8988T (cell line): ENCODE results near the gene DBN1.
A peak's percentile ranks its signal among the peaks of the same experiment; 100 is the strongest.

ENCODE experiments used
- DNase-seq: peaks from one replicate; pipeline ENCODE4 v3.0.0; 2011

Gene DBN1

DNA sequence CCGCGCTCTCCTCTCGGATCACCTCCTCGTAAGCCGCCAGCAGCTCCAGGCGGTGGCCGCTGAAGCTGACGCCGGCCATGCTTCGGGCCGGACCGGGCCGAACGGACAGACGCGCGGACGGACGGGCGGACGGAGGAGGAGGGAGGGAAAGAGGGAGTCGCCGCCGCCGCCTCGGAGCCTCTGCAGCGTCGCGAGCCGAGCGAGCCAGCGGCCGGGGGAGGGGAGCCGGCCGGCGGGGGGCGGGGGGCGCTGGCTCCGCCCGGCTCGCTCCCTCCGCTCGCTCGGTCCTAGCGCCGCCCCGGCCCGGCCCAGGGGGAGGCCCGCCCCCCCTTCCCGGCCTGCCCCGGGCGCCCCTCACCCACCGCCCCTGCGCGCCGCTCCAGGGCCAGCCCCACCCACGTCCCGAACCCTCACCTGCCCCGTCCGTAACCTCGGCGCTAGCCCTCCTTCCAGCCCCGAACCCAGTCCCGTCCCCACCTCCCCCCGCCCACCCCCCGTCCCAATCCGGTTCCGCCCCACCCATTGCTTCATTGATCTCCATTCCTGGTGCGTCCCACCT lies at the start of gene DBN1:
TSS of gene DBN1 (minus strand) at position 192 of the 559 bp plus-strand sequence. CDS start at position 79, 113 bp downstream.
- peak; percentile 97 for DNase-seq

GRCh38 chr5:177520916-177521513 lies 47.6 kb upstream of the DBN1 start:
- DNase-seq, result no peak

GRCh38 chr5:177520271-177520670 lies 46.8 kb upstream of the DBN1 start:
- no peak for DNase-seq

DNA sequence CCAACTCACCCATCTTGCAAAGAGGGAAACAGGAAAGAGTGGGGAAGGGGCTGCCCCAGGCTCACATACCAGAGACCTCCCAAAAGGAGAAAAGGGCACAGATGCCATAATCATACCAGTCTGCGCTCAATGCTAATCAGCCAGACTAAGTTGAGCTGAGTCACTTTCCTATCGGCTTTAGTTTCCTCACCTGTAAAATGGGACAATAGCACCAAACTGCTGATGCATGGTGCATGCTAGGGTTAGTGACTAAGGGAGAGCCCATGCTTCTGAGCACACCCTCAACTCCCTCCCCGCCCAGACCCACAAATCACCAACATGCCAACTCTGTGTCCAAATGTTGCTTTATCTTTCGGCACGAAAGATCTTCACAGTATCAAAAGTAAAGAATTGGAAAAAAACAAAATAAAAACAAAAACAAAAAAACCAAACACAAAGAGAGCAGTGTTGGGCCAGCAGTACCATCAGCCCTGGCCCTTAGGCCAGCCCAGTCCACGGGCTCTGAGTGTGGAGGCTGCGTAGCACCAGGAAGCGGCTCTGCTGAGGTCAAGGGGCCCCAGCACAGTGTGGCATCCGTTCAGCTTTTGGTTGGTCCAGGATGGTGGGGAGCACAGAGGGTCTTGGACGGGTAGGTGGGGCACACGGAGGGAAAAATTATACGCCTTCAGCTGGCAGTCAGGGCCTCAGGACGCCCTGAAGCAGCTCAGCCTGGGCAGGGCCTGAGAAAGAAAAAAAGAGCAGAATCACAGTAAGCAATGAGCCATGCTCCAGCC lies 46.2 kb upstream of the DBN1 start:
- no peak for DNase-seq

- DNase-seq, result peak; percentile 99
These were observed 43.5 kb upstream of the DBN1 start, which contains the start of gene DDX41 for GRCh38 chr5:177516601-177517568. Gene DDX41 (minus strand): TSS chr5:177516961. CDS start chr5:177516945, 16 bp downstream.

GRCh38 chr5:177515580-177515979 lies 42.1 kb upstream of the DBN1 start:
- no peak for DNase-seq

GRCh38 chr5:177514541-177514940 lies 41.1 kb upstream of the DBN1 start:
- no peak for DNase-seq

GRCh38 chr5:177513500-177513899 lies 40.1 kb upstream of the DBN1 start:
- no peak for DNase-seq

DNA sequence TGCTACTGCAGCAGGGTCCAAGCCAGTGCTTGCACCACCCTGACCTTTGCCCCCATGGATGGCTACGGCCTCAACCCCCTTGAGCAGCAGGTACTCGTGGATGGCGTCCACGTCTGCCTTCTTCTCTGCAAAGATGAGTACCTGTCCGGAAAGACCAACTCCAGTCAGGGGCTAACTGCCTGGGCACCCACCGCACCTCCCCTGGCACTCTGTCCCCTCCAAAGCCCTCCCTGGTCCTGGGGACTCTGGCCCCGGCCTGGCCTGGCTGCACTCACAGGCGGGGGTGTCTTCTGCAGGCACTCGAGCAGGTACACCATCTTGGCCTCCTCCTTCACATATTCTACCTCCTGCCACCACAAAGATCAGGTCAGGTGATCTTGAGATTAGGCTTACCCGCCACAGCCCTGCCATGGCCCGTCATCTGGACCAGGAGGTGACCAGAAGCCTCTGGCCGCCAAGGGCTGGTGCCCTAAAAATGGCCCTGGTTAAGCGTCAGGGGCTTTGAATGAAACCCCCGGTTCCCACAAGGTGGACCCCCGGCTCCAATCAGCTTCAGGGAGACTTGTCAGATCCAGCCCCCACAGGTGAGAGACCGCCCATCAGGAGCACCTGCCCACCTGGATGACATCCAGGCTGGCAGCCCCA lies 39.4 kb upstream of the DBN1 start:
- DNase-seq, result no peak

GRCh38 chr5:177511796-177512675 lies 38.6 kb upstream of the DBN1 start:
- DNase-seq, result no peak

DNA sequence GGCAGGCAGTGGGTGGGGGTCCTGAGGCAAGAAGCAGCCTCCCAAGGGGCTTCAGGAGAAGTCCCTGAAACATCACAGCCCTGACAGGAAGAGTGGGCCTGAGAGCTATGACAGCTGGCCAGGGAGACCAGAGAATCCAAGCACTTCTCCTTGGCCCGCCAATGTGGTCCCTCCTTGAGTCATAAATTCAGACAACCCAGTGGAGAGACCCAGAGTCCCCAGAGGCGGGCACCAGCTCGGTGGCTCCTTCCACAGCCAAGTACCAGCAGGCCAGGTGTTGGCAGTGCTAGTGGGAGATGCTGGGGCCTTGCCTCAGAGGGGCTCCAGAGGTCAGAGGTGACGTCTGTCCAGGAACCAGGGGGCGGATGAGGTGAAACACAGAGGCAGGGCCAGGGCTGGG lies 37.7 kb upstream of the DBN1 start:
- no peak for DNase-seq

DNA sequence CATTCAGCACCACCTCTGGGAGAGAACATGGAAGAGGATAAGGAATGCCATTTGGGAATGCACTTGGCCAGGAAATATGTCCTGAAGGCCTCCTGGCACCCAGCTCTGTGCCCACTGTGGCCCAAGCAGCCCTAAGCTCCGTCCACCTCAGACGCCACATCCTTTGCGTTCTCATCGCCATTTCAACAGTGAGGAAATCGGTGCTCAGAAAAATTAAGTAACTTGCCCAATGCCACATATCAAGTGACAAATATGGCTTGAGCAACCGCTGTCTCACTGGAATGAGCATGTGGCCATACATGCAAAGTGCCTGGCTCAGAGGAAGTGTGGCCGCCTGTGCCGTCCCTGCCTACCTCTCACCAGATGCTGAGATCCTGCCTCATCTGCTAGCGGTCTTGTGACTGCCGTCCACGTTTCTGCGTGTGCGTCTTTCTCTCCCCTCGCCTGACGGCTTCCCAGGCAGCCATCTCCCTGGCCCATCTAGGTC lies 37.2 kb upstream of the DBN1 start:
- no peak for DNase-seq

DNA sequence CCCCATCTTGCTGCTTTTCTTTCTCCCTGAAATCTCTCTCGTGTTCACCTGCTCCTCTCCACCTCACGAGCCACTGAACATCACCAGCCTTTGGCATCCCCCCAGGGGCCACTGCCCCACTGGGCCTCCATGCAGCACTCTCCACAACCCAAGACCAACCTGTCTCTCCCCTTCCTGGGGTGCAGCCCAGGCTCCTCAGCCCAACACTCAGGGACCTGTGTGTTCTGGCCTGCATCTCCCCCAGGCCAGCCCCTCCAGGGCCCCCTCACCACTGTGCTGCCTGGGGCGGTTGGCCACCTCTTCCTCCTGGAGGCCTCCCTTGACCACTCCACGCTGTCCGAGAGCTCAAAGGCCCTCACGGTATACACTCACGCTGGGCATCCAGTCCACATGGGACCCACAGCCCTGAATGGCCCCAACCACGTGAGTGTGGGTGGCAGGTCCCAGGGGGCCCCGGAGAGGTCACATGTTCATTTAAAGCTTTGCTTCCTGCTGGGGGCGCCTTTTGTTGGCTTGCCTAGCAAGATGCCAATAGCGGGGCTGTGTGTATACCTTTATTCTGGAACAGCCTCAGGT lies 36.6 kb upstream of the DBN1 start:
- DNase-seq, result no peak

GRCh38 chr5:177509381-177509951 lies 36.0 kb upstream of the DBN1 start, which contains the start of gene DOK3:
Gene DOK3 (minus strand): TSS chr5:177509826. CDS start chr5:177509540, 286 bp downstream.
- no peak for DNase-seq

DNA sequence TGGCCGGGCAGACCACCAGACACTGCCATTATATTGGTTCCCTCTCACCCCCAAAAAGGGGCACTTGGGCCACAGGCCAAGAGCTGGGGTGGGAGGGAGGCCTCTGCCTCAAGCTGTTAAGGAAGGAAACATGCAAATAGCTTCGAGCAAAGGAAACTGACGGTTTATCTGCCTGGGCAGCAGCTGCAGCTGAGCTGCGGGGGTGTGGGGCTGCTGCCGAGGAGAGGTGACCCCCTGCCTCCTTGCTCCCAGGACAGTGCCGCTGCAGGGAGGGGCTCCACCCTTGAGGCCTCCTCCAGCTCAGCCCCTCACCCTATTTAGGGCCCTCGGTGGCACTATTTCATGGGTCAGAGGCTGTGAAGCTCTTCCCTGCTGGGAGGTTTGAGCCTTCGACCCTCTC lies 35.4 kb upstream of the DBN1 start:
- DNase-seq, result no peak

DNA sequence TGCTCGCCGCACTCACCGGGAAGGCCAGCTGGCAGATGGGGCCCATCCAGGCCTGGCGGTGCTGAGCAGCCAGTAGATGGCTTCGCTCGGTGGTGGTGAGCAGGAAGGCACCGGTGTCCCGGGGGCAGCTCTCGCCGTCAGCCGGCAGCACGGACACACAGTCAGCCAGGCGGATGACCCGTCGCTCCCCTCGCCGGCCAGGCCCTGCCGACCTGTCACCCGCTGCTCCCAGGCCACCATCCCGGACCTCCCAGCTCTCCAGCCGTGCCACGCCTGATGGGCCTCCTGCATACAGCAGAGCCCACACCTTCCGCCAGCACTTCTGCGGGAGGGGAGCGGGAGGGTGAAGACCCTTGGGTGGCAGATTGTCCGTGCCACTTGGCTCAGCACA lies 34.8 kb upstream of the DBN1 start:
- DNase-seq, result no peak

DNA sequence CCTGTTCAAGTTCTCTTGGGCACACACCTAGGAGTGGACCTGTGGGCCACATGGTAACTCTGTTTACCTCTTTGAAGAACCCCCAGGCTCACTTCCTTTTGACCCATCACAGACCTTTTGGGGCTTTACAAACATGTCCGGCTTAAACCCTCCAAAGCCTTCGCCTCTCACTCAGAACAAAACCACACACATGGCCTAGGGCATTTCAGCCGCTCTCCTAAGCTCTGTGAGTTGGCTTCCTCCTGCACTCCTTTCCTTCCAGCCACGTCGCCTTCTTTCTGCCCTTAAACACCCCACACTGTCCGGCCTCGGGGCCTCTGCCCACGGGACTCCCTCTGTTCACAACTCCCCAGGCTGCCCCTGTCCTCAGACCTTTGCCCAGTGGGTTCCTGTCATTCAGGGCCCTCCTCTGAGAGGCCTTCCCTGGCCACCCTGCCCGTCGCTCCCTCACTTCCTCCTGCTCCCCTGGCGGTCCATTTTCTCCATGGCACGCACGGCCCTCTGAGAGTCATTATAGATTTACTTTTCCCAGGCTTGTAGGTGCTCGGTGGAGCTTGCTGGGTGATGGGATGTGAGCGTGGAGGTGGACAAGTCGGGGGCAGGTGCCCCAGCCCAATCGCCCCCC lies 34.3 kb upstream of the DBN1 start:
- no peak for DNase-seq

- DNase-seq, result no peak
These were observed 33.7 kb upstream of the DBN1 start for GRCh38 chr5:177507165-177507564.

- DNase-seq, result no peak
These were observed 31.6 kb upstream of the DBN1 start for GRCh38 chr5:177505075-177505474.
